Measurements from ENCODE around the gene CHP2.
"Not testable (repeated sequence)": the region's sequence is repeated elsewhere in the genome, so short reads cannot be mapped to it uniquely, and the experiment has no call there.

The CHP2 gene

DNA sequence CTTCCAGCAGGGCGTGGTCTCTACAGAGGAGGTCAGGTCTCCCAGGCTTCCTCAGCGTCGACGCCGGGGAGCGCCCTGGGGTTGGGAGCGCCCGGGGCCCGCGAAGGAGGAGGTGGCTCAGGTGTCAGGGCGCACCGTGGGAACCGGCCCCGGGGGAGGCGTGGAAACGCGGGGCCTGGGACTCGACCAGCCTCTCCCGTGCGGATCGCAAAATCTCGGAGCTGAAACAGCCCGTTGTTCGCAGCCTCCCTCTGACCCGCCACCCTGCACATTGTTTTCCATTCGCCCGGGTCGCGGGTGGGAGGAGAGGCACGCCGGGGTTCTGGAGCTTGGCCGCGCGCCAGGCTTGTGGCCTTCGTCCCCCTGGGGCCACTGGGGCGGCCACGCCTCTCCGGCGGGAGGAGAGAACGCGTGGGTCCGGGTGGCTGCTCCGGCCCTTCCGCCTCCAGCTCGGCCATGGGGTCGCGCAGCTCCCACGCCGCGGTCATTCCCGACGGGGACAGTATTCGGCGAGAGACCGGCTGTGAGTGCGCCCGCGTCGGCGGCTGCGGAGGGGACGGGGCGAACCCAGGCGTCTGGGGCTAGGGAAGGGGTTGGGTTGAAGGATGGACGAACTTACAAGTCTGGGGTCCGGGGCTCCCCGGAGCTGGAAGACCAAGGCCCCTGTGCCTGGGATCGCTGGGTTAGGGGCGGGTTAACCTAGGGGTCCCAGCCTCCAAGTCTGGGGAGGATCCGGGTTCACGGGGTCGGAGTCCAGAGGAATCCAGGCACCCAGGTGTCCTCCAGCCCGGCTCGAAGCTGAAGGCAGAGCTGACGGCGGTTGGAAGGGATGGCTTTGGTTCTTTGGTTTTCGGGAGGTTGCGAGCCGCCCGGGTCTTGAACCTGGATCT lies at the start of gene CHP2:
Gene CHP2, plus strand, starts transcription at position 433 of the 890 bp plus-strand sequence. Its CDS starts 24 bp downstream, at position 457.
- no peak for DNase-seq (ENCODE audit: low read depth, low spot score)

- DNase-seq (ENCODE audit: low read depth, low spot score): no peak
Measured at GRCh38 chr16:23705517-23705902, 49.3 kb upstream of the CHP2 start.

- no peak for DNase-seq (ENCODE audit: low read depth, low spot score)
Measured at GRCh38 chr16:23706439-23706838, 48.4 kb upstream of the CHP2 start.

- DNase-seq (ENCODE audit: low read depth, low spot score): no peak
Measured at GRCh38 chr16:23709536-23709935, 45.3 kb upstream of the CHP2 start.

- DNase-seq (ENCODE audit: low read depth, low spot score): no peak
Measured at GRCh38 chr16:23710008-23710407, 44.8 kb upstream of the CHP2 start.

GRCh38 chr16:23710504-23710903 lies 44.3 kb upstream of the CHP2 start:
- DNase-seq (ENCODE audit: low read depth, low spot score): no peak

DNA sequence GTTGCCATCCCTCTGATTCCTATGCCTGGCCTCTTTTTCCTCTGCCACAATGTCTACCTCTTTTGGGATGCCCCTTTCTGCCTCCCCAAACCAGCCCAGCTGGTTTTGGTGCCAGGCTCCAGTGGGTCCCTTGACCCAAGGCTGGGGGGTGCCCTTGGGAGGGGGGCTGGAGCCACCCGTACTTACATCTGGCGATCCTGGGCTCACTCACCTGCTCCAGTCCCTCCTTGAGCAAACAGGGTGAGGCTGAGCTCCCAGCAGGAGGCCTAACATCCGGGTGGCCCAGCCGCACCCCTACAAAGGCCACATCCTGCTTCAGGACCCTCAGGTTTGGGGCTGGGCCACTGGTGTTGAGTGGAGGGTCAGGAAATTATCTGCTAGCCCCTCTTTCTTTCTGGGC lies 43.0 kb upstream of the CHP2 start:
- DNase-seq (ENCODE audit: low read depth, low spot score): no peak

DNA sequence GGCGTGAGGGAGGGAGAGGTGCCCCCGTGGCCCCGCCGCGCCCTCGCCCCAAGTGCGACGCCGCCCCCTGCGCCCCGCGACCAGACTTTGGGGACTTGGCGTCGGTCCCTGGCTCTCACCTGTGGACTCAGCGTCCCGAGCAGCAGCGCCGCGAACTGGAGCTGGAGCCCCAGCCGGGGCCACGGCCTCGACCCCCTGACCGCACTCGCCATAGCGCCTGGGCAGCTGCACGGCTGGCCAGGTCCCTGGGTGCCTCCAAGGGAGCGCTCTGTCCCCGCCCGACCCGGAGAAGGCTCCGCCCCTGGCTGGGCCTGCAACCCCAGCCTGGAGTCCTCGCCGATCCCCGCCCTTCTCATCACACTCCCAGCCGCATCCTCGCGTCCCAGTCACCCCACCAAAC lies 41.9 kb upstream of the CHP2 start, which contains the start of gene ERN2:
Gene ERN2, minus strand, starts transcription at position 247 of the 400 bp plus-strand sequence. Its CDS starts 35 bp downstream, at position 212.
- DNase-seq (ENCODE audit: low read depth, low spot score): no peak

- DNase-seq (ENCODE audit: low read depth, low spot score): no peak
Measured at GRCh38 chr16:23716484-23716883, 38.3 kb upstream of the CHP2 start.

GRCh38 chr16:23722613-23723240 lies 32.1 kb upstream of the CHP2 start:
- DNase-seq (ENCODE audit: low read depth, low spot score): not testable (repeated sequence)

DNA sequence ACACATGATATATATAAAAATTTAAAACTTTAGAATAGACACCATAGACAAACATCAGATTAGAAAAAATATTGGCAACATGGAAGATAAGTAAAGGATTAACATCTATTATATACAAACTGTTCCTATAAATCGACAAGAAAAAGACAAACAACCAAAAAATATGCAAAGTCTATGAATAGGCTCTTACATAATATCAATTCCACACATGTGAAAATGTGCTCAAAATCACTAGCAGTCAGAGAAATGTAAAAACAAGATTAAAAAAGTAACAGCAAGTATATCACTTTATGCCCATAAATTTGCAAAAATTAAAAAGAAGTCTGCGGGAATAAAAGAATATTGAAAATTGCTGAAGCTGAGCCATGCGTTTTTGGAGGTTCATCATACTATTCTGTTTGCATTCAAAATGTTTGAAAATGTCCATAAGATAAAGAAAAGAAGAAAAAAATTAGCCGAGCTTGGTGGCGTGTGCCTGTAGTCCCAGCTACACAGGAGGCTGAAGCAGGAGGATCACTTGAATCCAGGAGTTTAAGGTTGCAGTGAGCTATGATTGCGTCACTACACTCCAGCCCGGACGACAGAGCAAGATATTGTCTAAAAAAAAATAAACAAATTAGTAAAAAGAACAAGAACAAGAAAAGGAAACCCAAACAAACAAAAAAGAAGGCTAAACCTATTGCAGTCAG lies 30.6 kb upstream of the CHP2 start:
- no peak for DNase-seq (ENCODE audit: low read depth, low spot score)

GRCh38 chr16:23724785-23725131 lies 30.1 kb upstream of the CHP2 start:
- no peak for DNase-seq (ENCODE audit: low read depth, low spot score)

DNA sequence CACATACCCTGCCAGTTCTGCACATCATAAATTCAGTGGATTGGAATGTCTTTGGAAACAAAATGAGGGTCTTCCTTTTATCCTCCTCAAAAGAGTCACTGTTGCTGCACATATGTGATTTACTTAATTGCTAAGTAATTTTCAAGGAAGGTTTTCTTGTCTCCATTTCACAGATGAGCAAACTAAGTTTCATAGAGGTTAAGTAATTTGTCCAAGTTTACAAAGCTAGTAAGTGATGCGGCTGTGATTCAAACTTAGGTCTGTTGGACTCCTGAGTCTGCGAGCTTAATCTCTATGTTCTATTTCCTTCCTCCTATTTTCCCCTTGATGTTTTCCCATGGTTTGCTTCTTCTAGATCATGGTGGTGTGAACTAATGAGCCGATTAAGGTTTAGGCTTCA lies 28.1 kb upstream of the CHP2 start:
- no peak for DNase-seq (ENCODE audit: low read depth, low spot score)

- no peak for DNase-seq (ENCODE audit: low read depth, low spot score)
Measured at GRCh38 chr16:23728112-23728477, 26.7 kb upstream of the CHP2 start.

GRCh38 chr16:23729503-23730424 lies 25.1 kb upstream of the CHP2 start:
- peak; percentile 54 for DNase-seq (ENCODE audit: low read depth, low spot score)

DNA sequence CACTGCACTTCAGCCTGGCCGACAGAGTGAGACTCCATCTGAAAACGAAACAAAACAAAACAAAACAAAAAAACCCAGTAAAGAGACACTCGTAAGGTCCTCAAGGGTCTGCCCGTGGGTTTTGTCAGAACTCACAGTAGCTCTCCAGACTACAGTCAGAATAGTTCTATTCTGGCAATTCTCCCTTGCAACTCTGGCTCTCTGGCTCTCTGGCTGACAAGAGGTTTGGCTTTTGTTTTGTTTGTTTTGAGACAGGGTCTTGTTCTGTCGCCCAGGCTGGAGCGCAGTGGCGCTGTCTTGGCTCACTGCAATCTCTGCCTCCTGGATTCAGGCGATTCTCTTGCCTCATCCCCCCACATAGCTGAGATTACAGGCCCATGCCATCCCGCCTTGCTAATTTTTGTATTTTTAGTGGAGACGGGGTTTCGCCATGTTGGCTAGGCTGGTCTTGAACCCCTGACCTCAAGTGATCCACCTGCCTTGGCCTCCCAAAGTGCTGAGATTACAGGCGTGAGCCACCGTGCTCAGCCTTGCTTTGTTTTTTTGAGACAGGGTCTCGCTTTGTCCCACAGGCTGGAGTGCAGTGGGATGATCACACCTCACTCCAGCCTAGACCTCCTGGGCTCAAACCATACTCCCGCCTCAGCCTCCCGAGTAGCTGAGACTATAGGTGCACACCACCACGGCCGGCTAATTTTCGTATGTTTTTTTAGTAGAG lies 20.5 kb upstream of the CHP2 start:
- DNase-seq (ENCODE audit: low read depth, low spot score): no peak

- DNase-seq (ENCODE audit: low read depth, low spot score): not testable (repeated sequence)
Measured at GRCh38 chr16:23737423-23738028, 17.3 kb upstream of the CHP2 start.

- DNase-seq (ENCODE audit: low read depth, low spot score): no peak
Measured at GRCh38 chr16:23739516-23739915, 15.3 kb upstream of the CHP2 start.

DNA sequence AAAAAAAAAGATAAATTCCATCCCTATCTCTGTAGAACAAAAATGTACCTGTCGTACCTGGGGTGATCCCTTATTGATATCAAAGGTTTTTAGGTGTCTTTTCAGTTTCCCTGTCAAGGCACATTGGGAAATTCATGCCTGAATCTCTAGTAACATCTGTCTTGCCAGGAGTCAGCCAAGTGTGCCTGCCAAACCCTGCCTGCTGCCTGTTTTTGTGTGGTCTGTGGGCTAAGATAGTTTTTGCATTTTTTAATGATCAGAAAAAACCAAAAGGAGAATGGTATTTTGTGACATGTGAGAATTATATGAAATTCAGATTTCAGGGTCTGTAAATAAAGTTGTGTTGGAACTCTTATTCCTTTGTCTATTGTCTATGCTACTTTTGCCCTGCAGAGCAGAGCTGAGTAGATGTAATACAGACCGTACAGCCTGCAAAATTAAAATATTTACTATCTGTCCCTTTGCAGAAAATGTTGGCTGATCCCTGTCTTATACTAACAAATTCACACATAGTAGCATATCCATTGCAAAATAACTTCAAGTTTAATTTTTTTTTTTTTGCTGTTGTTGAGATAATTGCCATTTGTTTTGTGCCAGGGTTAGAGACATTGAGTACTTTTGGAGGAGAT lies 13.0 kb upstream of the CHP2 start:
- no peak for DNase-seq (ENCODE audit: low read depth, low spot score)

- DNase-seq (ENCODE audit: low read depth, low spot score): peak; percentile 12
Measured at GRCh38 chr16:23742766-23743165, 12.1 kb upstream of the CHP2 start.
